Chondrocyte (in vitro differentiated cells): ENCODE data around the gene TMED3. TPM values are rescaled to one million over a fixed set of nuclear protein-coding genes. Genes with fewer than 3 reads are reported as not detected.

Source experiments
- DNase-seq: peaks from one replicate; pipeline ENCODE4 v3.0.0; 2021; ENCODE audit warnings: mixed read lengths, low spot score
- H3K27ac Mint-ChIP-seq: one replicate; pipeline ENCODE4 v1.8.0; 2021; ENCODE audit warnings: mild to moderate bottlenecking, moderate library complexity, mixed read lengths; ENCODE audit not compliant: unreplicated experiment
- H3K27me3 Mint-ChIP-seq: 2 replicates; pipeline ENCODE4 v1.8.0; 2021; ENCODE audit warnings: low read depth, mixed read lengths
- H3K36me3 Mint-ChIP-seq: 2 replicates; pipeline ENCODE4 v1.8.0; 2021; ENCODE audit warnings: low read depth, mixed read lengths
- H3K4me1 Mint-ChIP-seq: 2 replicates; pipeline ENCODE4 v1.8.0; 2021; ENCODE audit warnings: low read depth, mild to moderate bottlenecking, mixed read lengths
- H3K4me3 Mint-ChIP-seq: one replicate; pipeline ENCODE4 v1.8.0; 2021; ENCODE audit warnings: mild to moderate bottlenecking, moderate library complexity, mixed read lengths; ENCODE audit not compliant: unreplicated experiment
- H3K9me3 Mint-ChIP-seq: 2 replicates; pipeline ENCODE4 v1.8.0; 2021; ENCODE audit warnings: low read depth, mixed read lengths
- CTCF ChIP-seq: fragments of 200-600 bp; sonication (generic); IDR thresholded peaks from 2 replicates; pipeline ENCODE4 v1.5.0; 2021; ENCODE audit warnings: antibody characterized with exemption, mild to moderate bottlenecking, moderate library complexity
- total RNA-seq: library from RNA; stranded (reverse); gene quantifications from 3 replicates; pipeline ENCODE4 v1.2.1, GENCODE V29; 2021

The TMED3 gene
- total RNA-seq, 1 donor from 2014 or later = 182 TPM

- Mint-ChIP-seq H3K36me3 (peaks cover 6% of the 10 kb centered on the region), H3K4me3 (no peak overlapping the region), H3K9me3 (no peaks in the 10 kb centered on the region), H3K27ac (no peak overlapping the region), H3K4me1 (peaks cover 11% of the 10 kb centered on the region), H3K27me3 (no peaks in the 10 kb centered on the region)
- TF ChIP-seq CTCF = no peak
- DNase-seq = no peak
Observed at GRCh38 chr15:79332824-79333510, 22.1 kb downstream of the TMED3 start.

GRCh38 chr15:79337591-79337990 is 26.7 kb downstream of the TMED3 start:
- TF ChIP-seq CTCF = no peak
- Mint-ChIP-seq H3K27me3 (no peaks in the 10 kb centered on the region), H3K4me3 (no peak overlapping the region), H3K4me1 (peaks cover 4% of the 10 kb centered on the region), H3K36me3 (no peaks in the 10 kb centered on the region), H3K27ac (no peak overlapping the region), H3K9me3 (no peaks in the 10 kb centered on the region)
- no peak for DNase-seq

- H3K4me1 Mint-ChIP-seq = peaks cover 4% of the 10 kb centered on the region
- TF ChIP-seq CTCF = peak; percentile 89
- no peaks in the 10 kb centered on the region for H3K36me3 Mint-ChIP-seq
- no peaks in the 10 kb centered on the region for H3K27me3 Mint-ChIP-seq
- H3K4me3 Mint-ChIP-seq = no peak overlapping the region
- no peaks in the 10 kb centered on the region for H3K9me3 Mint-ChIP-seq
- no peak overlapping the region for H3K27ac Mint-ChIP-seq
- DNase-seq = no peak
Observed at GRCh38 chr15:79339588-79340314, 28.8 kb downstream of the TMED3 start.

GRCh38 chr15:79340315-79340602 is 29.3 kb downstream of the TMED3 start:
- peaks cover 4% of the 10 kb centered on the region for H3K4me1 Mint-ChIP-seq
- H3K27me3 Mint-ChIP-seq = no peaks in the 10 kb centered on the region
- no peak for DNase-seq
- H3K27ac Mint-ChIP-seq = no peak overlapping the region
- TF ChIP-seq CTCF = peak; percentile 37
- H3K36me3 Mint-ChIP-seq = peaks cover 1% of the 10 kb centered on the region
- no peaks in the 10 kb centered on the region for H3K9me3 Mint-ChIP-seq
- no peak overlapping the region for H3K4me3 Mint-ChIP-seq

GRCh38 chr15:79341396-79341795 is 30.5 kb downstream of the TMED3 start:
- H3K27me3 Mint-ChIP-seq = no peaks in the 10 kb centered on the region
- H3K36me3 Mint-ChIP-seq = peaks cover 3% of the 10 kb centered on the region
- TF ChIP-seq CTCF = no peak
- DNase-seq = no peak
- no peak overlapping the region for H3K27ac Mint-ChIP-seq
- H3K4me3 Mint-ChIP-seq = no peak overlapping the region
- no peaks in the 10 kb centered on the region for H3K9me3 Mint-ChIP-seq
- peaks cover 4% of the 10 kb centered on the region for H3K4me1 Mint-ChIP-seq
